ENCODE data around the gene WDR5.

WDR5 gene

DNA sequence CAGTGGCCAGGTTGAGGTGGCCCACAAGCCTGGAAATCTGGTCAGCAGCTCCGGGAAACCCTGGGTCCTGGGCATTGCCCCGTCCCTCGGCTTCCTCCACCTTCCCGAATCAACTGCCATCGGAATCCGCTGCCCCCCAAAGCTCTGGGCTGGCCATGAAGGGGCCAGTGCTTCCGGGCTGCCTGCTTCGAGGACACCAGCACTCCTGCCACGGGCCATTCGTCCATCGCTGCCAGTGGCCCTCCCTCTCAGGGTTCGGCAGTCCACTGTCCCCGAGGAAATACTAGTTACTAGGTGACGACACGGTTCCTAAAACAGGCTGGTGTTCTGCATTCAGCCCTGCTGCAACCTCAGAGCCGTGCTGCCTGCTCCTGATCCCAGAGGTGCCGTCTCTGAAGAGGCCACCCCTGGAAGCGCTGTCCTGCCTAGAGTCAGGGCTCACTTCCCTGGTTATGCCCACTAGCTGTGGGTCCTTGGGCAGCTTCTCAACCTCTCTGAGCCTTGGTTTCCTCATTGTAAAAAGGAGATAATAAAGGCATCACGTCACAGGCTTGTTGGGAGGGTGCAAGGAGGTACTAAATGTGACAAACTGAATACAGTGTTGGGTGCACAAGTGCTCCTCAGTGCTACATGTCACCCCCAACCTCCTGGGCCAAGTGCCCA is 3.5 kb upstream of the WDR5 start:
- no peak for DNase-seq

DNA sequence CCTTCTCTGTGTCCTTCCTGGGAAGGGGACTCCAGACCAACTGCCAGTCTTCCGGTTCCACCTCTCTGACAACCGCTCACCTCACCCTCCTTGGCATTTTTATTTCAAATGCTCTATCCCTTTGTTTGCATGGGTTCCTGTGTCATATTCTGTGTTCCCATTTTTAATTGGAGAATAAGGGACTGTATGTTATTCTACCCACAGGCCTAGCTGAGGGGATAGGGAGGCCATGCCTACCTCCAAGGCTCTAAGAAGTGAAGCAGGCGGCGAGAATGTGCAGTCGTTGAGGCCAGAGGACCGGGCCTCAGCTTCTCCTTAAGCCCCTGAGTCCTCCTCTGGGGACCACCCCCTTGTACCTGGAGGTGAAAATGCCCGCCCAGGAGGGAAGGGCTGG is 936 bp upstream of the WDR5 start:
- peak in 1 of 2 experiments; percentile 67 for DNase-seq

DNA sequence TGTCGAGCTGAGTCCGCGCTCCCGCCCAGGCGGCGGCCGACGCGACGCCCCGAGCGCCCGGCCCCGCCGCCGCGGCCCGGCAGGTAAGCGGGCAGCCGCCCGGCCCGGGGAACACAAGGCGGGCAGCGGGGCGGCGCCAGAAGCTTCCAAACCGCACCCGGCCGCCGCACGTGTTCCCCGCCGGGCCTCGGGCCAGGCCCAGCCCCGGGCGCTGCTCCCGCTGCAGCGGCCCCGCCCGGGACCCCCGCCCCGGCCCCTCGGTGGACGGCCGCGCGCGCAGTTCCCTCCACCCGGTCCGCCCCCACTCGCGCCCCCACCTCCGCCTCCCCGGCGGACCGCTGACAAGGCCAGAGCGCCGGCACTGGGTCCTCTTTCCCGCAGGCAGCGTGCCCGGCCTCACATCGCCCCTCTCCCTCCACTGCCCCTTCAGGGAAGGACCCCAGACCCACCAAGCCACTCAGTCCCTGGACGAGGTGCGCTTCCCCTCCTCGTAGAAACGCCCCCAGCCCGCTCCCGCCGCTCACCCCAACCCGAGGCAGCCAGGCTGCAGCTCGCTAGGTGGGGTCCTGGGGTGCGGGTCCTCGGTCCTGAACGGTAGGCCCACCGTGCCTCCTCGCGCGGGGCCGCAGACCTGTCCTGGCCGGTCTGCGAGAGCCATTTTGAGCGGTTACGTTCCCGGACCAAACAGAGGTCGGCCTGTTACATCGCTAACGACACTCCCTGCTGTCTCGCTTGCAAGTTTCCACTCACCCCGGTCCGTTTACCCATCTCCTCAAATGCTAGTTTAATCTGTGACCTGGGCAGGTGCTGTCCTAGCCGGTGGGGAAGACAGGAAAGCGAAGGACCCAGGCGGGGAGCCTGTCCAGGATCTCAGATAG is 475 bp downstream of the WDR5 start:
- DNase-seq = peak; percentile 37 to 49

DNA sequence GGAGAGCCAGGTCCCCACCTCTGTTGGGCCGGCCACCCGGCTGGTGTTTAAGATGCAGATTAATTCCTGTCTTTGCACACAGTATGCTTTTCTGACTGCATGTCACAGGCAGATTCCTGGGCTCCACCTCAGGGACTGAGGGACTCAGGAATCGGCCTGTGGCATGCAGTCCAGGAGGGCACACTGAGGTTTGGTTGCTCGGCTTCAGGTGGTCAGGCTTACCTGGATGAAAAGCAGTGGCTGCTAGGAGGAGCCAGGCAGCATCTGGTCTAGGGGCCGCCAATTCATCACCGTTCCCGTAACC is 1.1 kb downstream of the WDR5 start:
- no peak for DNase-seq

DNA sequence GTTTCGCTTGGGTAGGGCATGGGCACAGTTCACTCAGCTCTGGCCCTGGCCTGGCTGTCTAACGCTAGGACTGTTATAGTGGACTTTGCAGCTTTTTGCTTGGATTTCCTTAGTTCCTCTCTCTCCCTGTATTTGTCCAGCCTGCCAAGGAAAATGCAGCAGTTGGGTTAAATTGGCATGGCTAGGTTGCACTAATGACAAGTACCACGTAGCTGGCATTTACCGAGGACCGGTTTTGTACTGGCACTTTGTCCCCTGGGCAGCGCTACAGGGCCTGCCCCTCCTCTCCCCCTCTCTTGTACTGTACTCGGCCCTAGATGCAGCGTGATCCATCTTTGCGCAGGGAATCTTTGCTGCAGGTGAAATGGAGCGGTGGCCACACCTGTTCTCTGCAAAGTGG is 2.4 kb downstream of the WDR5 start:
- no peak for DNase-seq

DNA sequence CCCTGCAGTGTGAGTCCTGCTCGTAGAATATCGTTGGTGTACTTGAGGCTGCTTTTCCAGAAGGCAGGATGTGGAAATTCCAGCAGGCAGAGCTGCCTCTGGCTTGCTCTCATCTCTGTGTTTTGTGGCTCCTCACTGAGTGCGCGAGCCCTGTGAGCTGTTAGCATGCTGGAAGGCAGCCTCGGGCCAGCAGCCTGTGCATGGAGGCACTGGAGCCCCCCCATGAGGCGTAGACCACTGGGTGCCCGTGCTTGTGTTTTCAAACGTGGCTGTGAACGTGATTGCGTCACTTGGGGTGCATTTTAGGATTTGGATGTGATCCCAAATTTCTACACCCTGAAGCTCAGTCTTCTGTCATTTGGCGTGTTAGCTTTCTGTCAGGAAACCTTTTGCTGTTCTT is 3.2 kb downstream of the WDR5 start:
- DNase-seq = no peak

DNA sequence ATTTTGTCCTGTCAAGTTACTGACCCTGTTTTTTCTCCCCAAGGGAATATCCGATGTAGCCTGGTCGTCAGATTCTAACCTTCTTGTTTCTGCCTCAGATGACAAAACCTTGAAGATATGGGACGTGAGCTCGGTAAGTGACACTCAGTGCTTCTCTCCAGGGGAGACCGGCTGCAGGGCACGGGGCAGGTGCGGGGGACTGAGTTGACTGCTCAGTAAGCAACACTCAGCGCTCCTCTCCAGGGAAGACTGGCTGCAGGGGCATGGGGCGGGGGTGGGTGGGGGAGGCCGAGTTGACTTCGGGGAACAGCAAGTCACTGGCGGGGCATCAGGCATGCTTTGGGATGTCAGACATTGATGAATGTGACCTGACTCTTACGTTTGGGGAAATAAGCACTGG is 6.0 kb downstream of the WDR5 start:
- no peak for DNase-seq

DNA sequence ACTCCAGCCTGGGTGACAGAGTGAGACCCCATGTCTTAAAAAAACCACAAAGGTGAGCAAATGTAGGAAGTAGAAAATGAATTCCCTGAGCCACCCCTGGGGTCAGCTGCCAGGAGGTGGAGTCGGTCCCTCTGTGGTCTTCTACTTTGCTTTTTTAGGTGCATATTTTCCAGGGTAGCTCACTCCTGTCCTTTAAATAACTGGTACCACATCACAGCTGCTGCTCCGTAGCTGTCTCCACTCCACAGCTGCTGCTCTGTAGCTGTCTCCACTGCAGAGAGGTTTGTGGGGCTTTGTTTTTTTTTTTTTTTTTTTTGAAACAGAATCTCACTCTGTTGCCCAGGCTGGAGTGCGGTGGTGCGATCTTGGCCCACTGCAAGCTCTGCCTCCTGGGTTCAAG is 8.9 kb downstream of the WDR5 start:
- no peak for DNase-seq

DNA sequence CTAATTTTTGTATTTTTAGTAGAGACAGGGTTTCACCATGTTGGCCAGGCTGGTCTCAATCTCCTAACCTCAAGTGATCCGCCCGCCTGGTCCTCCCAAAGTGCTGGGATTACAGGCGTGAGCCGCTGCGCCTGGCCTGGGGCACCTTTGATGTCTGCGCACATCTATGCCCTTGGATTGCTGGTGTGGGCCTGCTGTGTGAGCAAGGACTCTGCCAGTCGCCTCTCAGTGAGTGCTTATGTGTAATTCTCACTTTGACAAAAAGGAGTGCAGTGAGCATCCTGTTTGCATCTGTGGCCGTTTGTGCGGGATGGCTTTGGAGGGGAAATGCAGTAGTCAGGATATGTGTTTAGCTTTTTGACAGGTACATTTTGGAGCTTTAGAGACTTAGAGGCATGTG is 9.4 kb downstream of the WDR5 start:
- DNase-seq = no peak

DNA sequence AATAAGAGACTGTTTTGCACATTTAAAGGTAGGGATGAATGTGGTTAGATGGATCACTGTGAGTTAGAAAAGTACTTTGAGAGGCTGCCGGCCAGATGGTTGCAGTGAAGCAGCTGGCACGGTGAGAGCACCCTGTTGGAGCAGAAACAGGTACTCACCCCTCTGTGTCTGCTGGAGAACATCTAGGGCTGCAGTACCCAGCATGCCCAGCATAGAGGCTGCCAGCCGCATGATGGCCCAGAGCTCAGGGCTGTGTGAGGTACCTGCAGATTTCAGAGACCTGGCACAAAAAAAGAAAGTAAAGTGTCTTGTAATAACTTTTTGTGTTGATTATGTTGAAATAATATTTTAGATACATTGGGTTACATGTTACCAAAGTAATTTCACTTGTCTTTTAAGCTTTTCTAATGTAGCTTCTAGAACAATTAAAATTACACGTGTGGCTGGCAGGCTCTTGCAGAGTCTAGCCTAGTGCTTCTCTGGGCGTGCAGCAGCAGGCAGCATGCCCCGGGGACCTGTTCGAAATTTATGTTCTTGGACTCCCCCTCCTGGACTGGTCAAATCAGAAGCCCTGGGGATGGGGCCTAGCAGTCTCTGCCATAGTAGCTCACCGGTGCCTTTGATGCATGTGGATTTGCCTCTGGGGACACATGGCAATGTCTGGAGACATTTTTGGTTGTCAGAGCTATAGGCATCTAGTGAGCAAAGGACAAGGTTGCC is 11.1 kb downstream of the WDR5 start:
- no peak for DNase-seq

DNA sequence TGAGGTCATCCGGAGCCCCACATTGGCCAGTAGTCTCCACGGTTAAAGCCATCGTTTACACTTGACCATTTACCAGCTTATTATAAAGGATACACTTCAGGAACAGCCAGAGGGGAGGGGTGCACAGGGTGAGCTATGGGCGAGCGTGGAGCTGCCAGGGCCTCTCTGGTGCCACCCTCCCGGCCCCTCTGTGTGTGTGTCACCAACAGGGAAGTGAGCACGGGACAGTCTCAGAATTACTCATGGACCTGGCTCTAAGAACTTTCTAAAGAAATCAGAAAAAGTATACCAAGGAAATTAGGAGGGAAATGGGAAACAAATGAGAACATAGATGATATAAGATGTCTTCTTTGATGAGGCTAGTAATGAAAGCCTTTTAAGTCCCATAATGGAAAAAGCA is 13.5 kb downstream of the WDR5 start:
- no peak for DNase-seq

DNA sequence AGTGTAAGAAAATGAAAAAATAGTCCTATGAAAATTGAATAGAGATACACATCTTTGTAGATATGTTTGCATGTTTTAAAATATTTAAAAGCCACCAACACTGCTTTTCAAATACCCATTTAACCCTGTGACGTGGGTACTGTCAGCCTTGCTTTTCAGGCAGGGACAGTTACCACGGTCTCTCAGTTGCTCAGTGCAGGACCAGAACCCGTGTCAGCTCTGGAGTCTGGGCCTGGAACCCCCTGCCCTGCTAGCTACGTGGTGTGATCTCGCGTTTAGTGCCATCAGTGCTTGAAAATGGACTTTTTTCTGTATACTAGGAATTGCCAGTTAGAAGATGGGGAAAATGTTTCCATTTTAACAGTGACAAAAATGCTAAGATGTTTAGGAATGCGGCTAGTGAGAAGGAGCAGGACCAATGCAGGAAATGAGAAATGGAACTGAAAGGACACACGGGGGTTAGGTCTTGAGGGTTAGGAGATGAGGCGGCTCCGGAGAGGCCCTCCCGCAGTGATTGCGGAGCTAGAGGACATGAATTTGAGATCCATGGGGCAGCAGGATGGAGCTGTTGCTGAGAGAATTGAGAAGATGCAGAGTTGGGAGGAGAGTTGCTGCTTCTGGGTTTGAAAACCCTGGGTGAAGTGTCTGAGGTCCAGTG is 14.8 kb downstream of the WDR5 start:
- DNase-seq = no peak

DNA sequence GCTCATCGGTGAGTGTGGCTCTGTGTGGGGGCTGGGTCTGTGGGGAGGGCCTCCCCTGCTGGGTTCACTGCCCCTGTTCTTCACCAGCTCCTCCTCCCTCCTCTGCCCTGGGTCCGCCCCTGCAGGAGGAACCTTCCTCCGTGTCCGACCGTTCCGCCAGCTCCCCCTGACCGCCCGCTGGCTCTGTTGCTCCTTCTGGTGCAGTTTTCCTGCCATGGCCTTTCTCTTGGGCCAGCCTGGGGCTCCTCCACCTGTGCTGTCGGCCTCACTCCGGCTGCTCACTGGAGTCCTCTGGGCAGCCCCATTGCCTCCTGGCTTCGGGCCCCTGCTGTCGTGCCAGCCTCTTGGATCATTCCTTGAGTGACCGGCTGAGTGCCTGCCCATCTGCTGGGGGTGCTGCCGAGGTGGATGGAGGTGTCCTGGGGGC is 16.2 kb downstream of the WDR5 start:
- DNase-seq = no peak

DNA sequence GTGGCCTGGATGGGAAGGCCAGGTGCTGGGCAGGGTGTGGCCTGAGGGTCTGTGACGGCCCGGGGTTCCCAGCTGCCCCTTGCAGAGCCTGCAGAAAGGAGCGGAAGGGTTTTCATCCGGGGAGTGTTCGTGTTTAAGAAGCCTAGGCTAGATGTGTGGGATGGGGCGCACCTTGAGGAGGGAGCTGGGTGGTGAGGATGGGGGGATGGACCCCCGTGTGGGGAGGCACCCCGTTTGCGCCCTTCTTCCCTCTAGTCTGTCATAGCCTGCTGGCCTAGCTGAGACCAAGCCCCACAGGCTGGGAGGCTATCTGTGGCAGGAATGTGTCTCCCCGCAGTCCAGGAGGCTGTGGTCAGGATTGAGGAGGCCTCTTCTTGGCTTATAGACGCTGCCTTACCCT is 16.6 kb downstream of the WDR5 start:
- DNase-seq = no peak

DNA sequence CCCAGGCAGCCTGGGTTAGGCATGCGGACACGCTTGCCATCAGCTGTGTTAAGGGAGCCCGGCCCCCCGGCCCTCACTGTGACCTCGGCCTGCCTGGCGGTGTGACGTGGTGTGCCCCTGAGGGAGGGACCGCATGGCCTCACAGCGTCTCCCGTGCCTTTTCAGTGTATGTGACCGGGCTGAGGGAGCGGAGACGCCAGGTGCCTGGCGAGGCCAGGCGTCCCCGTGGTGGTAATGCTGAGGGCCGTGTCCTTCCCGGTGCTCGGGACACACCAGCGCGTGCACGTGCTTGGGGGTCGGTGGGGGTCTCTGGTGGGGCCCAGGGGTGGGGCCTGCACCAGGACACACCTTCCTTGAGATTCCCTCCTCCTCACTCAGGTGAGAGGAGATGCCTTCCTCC is 17.6 kb downstream of the WDR5 start:
- DNase-seq = no peak

DNA sequence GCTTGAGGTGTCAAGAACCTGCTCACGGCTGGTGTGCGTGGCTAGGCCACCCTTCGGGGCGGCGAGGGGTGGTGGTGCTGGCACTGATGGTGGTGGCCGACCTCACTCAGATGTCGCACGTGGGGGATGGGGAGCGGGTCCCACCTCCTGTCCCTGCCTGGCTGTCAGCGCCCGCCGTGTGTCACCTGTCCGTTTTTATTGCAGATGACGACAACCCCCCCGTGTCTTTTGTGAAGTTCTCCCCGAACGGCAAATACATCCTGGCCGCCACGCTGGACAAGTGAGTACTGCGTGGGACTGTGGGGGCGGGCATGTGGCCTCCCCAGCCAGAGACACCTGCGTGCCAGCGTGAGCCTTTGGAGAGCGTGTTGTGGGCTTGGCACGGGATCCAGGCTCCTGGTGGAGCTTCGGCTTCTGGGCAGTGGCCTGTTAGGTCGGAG is 18.4 kb downstream of the WDR5 start:
- DNase-seq = no peak

DNA sequence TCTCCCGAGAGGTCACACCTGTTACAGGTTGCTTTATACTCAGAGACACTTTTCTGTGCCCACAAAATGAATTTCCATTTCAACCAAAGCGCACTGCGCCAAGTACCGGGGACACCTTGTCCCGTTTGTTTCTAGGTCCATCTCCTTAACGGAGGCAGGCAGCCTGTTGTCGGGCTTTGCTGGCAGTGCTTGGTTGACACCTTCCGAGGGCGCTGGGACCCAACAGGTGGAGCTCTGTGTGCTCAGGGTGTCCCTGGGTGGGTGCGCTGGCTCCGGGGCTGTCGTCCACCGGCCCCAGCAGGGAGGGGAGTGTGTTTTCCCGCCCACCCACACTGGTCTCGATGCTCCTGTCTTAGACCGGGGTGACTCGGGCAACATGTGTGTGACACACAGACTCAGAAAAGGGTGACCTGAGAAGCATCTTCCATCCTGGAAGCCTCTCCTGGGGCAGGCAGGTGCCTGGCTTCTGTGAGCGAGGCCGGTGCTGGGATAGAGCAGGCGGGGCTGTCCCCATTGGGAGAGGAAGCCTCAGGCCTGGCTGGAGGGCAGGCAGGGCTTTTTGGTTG is 20.0 kb downstream of the WDR5 start:
- DNase-seq = no peak

DNA sequence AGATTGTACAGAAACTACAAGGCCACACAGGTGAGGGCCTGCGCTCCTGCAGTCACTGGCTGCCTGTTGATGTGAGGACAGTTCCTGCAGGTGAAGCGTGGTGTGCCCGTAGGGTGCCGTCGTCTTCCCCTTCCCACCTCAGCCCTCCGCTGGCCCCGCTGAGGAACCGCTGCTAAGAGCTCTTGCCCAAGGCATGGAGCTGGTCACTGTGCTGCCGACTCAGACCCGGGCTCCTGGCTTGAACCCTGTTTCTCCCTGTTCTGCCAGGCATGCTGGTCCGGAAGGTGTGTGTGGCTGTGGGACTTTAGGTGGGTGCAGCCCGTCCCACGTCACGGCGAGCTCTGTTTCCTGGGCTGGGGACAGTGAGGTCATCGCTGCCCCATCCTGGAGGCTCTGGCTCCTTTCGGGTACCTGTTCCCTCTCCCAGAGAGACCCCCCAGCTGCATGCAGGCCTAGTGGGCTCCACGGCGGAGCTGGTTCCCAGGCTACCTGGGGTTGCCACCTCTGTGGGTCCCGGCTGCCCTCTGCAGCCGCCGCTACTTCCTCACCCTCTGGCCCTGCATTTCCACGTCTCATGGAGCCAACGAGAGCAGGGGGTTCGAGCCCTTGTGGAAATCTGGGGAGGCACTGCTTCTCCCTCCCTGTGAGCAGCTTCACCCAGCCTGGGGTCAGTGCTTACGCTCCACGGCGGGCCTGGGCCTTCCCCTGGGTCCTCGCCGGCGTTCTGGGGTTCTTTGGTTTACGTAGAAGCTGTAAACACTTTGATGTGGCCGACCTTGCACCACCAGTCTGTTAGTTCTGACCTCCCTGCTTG is 20.9 kb downstream of the WDR5 start:
- no peak for DNase-seq

DNA sequence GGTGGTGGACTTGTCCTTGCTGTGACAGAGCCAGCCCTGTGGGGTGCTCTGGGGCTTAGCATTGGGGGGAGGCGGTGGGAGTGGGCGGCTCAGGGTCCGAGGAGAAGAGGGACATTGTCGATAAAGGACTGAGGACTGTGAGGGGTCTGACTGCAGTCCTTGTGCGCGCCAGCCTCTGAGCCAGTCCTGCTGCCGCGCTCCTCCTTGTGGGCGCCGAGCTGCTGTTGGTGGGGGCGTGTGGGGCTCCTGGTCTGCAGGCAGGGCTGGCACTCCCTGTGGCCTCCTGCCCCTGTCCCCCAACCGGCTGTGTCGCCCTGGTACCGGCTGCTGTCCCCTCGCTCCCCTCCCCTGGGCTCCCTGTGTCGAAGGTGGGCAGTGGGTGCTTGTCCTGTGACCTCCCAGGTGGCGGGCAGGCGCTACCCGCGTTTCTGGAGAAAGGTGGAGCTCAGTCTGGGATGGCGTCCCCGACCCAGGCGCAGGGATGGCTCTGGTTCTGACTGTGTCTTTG is 21.6 kb downstream of the WDR5 start:
- DNase-seq = no peak

DNA sequence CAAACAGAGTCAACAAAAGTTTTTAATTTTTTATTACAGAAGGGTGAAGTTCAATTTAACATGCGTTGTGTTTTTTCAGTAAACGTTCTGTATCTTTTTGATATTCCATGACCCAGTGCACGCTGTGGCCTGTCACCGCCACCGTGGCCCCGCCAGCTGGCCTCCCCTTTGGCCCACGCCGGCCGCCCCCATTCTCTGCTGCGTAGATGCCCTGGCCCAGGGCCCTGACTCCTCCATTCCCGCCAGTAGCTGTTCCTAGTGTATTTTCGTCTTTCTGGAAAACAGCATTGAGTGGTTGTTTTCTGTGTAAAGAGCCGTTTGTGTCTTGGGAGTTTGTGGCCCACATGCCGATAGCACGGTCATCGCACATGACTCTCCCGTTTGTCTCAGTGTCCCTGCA is 22.4 kb downstream of the WDR5 start:
- no peak for DNase-seq

DNA sequence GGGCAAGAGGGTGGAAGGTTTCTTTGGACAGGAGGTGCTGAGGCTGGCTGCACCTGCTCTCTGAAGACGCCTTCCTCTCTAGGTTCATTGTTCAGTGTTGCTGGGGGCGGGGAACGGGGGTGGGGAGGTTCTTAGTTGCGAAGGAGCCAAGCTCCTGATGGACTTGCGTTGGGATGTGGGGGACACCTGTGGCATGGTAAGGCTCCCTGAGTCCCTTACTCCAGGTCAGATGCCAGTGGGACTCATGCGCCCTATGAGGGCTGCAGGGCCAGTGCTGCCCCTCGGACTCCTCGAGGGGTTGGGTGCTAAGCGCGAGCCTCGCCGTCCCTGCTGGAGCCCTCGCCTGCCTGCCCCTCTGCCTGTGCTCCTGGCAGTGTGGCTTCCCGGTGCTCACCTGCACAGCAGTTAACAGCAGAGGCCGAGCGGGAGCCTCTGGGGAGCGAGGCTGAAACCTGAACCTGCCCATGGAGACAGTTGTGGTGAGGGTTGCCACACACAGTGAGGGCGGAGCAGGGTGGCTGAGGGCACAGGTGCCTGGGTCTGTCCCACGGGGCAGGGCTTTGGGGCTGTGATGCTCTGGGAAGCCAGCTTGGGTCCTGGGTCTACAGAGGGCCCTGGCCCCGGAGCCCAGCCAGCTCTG is 23.0 kb downstream of the WDR5 start:
- DNase-seq = no peak

Measured in activated T-cell treated with anti-CD3 and anti-CD28 coated beads, Interleukin-2, amount 50 U/mL, for 48 hours (primary cell).